HG03432 (cell line): ENCODE results near the gene CFAP251.
"Not testable (repeated sequence)": the region's sequence is repeated elsewhere in the genome, so short reads cannot be mapped to it uniquely, and the experiment has no call there.

ENCODE experiments used
- ATAC-seq: cut with Tn5 transposase; IDR thresholded peaks from one replicate; pipeline ENCODE4 v1.9.1; 2021; ENCODE audit warnings: mild to moderate bottlenecking, moderate library complexity; ENCODE audit not compliant: unreplicated experiment

The CFAP251 gene

DNA sequence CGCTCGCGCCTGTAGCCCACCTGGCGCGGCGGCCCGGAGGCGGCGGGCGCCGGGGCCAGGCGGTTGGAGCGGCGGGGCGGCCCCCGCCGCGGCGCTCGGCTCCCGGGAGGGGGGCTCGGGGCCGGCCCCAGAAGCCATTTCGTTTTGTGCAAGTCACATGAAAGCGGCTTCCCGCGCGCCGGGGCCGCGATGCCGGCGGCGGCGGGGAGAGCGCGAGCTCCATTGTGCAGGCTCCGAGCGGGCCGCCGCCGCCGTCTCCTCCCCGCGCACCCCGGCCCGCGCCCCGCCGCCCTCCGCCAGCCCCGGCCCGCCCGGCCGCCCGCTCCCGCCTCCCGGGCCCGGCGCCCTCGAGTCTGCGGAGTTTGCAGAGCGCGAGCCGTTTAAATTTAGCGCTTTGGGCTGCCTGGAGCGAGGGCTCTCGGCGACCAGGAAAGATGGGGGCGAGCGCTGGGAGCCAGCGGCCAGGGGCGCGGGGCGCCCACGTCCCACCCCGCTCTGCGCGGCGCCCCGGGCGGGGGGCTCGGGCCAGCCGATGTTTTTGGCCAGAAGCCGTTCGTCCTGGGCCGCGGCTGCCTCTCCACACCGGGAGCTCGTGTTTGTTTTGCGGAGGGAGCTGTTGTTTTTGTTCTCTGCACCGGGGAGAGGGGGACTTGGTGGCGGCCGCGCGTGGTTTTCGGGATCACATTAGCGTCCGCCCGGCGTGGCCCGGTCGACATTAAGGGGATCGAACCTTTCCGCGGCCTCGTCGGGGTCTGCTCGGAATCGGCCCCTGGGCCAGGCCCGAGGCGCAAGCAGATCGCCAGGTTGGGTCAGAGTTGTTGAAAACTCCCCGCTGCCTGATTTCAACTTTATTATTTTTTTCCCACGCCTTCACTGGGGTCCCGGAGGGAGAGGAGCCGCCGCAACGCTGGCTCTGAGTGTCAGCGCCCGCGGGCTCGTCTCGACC is 104.3 kb downstream of the CFAP251 start:
- no peak for ATAC-seq

DNA sequence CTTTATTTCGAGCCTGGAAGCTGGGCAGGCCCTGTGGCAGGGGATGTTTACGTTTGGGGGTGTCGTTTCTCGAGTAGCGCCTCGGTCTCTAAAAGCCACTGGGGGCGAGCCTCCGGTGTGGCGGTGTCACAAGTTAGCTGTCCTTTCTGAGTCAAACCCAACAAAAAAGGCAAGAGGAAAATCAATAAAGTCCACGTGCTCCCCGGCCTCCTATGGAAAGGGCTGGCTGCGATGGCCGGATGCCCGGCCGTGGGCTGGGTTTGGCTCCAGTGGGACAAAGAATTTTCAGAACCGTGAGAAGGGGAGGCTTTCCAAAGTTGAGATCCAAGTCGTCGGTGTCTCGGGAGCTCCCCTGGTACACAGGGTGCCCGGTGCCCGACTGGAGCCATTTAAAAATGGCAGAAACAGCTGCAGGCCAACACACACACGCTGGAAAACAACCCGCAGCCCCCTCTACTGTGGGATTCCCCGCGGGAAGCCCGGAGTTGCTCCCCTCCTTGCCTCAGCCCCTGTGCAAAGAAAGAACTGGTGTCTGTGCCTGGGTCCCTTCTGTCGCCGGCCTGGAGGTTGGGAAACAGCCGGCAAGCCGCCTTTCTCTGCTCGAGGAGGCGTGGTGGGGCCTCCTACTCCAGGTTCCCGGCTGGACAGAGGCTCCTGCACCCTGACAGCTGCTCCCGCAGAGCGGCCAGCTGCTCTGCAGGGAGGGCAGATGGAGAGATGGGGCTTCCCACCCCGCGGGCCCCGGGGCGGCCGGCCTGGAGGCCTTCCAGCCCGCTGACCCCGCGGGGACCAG is 105.1 kb downstream of the CFAP251 start:
- no peak for ATAC-seq

DNA sequence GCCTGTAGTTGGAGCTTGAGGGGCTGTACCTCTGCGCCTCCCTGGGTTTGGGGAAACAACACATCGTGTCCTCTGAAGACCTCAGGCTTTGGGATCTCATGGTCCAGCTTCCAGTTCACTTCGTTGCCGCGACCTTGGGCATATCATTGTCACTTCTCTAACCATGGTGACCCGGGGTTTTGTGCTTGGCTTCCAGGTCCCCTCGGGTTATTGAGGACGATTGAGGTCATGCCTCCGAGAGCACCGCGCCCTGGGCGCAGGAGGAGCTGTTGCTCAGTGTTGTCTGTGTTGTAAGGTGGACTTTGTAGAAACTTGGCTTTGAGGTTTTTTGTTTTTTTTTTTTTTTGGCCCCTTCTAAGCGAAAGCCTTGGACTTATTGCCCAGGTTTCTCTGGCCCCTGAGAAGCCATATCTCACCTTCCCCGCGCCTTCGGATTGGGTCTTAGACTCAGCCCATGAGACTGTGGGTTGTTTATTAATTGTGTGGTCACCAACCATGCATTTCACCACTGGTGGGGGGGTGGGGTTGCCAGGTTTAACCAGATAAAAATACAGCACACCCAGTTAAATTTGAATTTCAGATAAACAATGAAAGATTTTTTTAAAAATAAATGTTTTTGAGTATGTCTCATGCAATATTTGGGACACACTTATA is 105.9 kb downstream of the CFAP251 start:
- no peak for ATAC-seq

DNA sequence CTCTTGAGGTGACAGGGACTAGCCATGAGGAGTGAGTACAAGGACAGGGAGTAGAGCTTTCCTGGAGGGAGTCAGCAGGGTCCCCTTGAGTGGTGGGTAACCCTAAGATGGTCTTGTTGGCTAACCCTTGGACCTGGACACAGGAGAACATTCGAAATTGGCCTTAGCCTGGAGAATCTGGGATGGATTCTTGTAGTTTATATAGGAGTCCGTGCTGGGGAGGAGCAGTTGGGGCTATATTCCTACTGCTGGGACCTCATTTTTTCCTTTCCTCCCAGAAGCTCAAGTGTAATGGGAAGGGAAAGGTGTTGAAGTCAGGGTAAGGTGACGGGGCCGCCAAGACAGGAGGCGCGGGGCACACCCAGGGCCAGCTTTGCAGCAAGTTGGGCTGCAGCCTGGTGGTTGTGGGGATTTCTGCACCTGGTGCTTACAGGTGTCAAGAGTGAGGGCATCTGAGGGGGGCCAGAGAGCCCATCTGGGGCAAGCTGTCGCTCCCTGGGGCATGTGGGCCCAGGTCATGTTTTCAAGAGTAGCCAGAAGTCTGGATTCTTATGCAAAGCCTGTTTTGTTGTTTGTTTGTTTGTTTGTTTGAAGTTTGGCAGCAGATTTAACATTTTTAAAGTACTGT is 108.4 kb downstream of the CFAP251 start:
- ATAC-seq = no peak

DNA sequence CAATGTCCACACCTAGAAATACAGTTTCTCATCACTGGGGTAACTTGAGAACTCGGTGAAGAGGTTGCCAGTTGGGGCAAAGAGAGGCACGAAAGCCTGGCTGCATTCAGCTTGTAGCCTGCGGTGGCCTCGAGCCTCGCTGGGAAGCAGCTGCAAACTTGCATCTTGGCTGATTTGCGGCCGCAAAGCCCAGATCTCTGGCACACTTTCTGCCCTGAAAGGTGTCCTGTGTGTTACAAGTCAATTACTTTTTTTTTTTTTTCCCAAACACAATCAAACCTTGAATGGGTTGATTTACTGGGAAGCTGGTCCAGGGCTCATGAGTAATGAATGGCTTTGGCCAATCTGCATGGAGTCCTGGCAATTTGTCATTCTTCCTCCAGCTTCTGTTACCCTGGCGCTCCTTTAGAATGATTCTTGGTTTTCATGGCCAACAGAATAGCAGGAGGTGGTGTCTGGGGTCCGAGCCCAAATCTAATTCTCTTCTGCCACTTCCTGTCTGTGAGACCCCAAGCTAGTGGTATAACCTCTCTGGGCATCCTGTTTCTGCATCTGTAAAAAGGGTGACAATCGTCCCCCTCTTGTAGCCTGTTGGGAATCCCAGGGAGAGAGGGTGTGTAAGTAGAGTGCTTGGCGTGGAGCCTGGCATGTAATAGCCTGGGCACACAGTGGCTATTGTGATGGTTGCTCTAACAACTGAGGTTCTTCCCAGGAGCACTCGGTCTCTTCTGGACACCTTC is 109.9 kb downstream of the CFAP251 start:
- no peak for ATAC-seq

DNA sequence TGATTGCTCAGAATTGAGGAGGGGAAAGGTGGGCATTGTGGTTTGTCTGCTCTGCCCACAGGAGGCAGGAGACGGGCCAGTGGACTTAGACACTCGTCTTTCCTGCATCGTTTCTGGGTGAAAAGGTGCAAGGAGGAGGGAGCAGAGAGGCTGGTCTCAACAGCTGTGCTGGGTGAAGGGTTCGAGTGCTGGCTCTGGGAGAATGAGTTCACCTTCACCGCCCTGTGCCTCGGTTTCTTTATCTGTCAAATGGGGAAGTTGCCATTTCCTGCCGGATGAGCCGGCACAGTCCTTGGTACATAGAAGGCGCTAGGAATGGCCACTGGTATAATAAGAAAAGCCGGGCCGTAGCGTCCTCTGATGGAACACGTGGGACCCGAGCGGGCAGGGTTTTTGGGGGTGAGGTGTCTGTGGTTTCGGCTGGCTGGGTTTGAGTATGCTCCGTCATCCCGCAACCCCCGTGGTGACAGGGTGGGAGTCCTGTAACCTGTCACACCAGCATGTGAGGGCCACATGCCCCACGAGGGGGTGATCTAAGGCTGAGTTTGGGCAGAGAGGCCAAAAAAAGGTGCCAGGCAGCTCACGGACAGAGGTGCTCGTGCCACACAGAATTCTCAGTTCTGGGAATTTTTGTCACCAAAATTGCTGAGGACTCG is 110.6 kb downstream of the CFAP251 start:
- peak; percentile 54 for ATAC-seq

DNA sequence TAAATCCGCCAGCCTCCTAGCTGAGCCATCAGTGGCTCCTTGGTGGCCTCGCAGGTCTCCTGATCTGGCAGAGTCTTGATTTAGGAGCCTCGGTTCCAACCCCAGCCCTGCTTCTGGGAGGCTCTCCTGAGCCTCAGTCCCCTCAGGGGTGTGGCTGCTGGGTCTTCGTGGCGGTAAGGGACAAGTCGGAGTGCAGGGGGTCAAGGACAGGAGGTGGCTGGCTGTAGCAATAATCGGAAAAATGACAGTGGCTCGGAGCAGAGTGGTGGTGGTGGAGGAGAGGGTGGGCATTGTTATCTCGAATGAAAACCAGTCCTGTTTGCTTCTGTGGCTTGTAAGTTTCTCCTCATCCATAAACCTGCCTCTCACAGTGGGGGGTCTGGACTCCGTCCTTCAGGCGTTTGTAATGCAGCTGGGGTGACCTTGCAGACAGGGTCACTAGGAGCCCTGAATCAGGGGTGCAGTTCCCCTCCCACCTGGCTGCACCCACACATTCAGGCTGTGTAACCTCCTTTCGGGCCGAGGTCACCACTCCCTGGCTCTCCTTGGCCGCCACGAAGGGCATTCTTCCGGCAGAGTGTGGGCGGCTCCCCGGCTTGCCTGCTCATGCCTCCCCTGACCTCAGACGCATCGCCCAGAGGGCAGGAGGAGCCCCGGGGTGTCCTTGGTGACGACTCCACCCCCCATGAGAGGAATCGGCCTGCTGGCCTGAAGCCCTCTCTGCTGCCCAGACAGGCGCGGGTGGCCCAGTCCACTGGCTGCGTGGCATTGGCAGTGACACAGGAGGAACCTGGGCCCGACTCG is 111.4 kb downstream of the CFAP251 start:
- no peak for ATAC-seq

DNA sequence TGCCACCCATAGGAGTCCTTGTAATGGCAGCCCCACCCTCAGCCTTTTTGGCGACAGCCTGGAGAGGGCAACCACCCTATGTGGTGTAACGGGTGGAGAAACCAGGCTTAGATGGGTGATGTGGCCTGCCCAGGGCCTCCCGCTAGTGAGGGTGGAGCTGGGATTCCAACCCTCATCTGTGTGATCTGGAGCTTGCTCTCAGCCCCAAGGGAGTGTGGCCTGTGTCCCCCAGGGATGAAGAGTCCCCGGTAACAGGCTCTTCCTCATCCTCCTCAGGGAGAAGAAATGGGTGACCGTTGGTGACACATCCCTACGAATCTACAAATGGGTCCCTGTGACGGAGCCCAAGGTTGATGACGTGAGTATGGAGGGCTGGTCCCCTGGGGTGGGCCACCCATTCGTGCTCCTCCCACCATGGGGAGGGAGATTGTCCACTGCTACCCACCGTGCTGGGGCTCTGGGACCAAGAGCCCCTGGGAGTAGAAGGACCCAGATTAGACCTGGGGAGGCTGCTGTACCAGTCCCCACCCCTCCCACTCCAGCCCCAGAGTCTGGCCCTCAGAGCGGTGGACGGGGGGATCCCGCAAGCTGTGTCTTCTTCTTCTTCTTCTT is 112.1 kb downstream of the CFAP251 start:
- ATAC-seq = no peak

DNA sequence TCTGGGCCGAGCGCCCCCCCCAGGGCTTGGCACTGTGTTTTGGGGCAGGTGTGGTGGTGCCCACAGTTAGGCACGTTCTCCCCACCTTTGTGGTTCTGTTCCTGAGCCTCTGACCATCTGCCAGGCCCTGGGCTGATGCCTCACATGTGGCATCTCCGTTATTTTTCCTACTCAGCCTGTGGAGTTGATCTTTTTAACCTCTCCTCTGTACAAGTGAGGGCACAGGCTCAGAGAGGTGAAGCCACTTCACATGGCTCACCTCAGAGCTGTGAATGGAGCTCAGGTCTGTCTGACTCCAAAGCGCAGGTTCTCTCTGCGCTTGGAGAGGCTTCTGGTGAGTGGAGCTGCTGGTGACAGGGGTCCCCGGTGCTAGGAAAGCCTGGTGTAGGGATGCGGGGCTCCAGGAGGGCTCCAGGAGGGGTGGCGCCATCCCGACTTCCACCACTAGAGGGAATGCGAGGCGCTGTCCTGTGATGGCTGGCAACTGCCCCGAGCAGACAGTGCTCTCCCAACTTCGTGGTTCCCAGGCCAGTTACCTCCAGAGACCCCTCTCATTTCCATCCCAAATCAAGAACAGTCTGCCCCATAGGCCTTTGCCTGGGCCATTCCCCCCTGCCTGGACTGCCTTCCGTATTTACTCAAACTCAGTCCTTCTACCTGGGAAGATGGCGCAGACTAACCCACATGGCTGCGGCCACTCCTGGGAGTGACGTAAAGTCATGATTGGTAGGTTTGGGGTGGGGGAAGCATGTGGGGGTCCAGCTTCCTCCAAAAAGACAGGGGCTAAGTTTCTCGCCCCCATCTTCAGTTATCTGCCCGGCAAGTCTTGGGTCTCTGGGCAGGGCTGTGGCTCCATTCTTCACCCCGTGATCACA is 113.2 kb downstream of the CFAP251 start:
- ATAC-seq = no peak

DNA sequence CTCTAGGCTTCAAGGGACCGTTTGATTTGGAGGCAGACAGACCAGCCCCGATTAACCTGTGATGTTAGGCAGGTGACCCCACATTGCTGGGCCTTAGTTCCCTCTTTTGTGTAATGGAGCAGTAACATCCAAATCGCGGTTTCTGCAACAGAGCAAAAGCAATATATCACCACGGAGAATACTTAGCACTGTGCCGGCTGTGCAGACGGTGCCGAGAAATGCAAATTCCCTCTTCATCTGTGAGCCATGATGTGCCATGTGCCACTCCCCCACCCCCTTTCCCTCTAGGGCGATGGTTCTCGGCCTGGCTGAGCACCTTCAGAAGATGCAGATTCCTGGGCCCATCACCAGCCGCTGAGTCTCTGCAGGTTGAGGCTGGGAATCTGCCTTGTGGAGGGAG is 114.2 kb downstream of the CFAP251 start:
- ATAC-seq = no peak

DNA sequence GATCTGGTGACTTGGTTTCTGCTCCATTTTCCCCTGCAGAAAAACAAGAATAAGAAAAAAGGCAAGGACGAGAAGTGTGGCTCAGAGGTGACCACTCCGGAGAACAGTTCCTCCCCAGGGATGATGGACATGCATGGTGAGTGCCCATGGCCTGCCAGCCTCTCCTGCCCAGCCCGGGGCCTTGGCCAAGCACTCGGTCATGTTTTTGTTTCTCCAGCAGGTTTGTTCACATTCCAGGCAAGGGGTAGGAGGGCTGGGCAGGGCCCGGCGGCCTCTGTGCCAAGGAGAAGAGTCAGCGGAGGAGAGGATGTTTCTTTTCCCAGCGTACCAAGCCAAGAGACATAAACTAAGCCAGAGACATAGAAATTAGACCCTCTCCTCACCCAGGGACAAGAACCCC is 116.9 kb downstream of the CFAP251 start:
- no peak for ATAC-seq

DNA sequence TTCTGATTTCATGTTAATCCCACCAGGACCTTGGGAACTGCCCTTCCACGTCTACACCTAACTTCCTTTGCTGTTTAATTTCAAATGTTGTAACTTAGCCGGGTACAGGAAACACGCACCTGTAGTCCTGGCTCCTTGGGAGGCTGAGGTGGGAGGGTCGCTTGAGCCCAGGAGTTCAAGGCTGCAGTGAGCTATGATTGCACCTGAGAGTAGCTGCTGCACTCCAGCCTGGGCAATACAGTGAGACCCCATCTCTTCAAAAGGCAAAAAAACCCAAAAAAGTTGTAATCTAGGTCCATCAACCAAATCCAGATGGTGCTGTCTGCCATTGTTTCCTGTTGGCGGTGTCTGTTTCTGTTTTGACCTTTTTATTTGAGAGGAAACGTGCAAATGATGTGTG is 117.8 kb downstream of the CFAP251 start:
- ATAC-seq = no peak

DNA sequence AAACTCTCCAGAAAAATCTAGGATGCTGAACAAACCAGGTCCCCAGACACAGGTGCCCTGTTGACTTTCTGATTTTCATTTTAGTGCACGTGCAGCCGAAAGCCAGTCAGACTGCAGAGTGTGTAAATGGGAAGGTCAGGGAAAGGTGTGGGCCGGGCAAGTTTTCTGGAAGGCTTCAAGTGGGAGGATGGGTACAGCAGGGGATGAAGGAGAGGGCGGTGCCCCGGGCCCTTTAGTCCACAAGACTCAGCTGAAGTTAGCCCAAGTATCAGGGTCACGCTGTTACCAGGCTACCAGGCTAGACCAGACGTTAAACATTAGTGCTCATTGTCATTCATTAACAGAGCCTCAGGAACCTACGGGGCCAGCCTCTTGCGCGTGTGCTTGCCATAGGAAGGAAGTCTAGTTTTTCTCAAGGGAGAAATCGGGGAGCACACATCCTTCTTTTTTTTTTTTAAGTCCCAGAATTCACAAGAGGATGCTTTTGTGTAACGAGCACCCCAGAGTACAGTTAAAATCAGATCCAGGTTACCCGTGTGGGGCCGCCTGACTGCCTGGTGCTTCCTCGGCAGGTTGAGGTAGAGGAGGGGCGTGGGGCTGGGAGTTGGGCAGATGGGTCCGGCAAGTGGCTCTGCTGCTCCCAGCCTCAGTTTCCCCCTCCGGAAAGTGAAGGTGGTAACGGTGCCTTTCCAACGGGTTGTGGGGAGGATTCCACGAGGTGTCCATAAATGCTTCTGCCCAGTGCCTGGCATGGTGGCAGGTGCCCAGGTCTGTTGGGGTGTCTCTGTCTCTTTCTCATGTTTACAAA is 122.4 kb downstream of the CFAP251 start:
- ATAC-seq = no peak

DNA sequence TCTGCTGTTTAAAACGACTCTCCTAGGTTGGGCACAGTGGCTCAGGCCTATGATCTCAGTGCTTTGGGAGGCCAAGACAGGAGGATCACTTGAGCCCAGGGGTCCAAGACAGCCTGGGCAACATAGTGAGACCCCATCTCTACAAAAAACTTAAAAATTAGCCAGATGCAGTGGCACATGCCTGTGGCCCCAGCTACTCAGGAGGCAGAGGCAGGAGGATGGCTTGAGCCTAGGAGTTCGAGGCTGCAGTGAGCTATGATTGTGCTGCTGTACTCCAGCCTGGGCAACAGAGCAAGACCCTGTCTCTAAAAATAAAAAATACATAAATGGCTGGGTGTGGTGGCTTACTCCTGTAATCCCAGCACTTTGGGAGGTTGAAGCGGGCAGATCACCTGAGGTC is 123.1 kb downstream of the CFAP251 start:
- not testable (repeated sequence) for ATAC-seq

DNA sequence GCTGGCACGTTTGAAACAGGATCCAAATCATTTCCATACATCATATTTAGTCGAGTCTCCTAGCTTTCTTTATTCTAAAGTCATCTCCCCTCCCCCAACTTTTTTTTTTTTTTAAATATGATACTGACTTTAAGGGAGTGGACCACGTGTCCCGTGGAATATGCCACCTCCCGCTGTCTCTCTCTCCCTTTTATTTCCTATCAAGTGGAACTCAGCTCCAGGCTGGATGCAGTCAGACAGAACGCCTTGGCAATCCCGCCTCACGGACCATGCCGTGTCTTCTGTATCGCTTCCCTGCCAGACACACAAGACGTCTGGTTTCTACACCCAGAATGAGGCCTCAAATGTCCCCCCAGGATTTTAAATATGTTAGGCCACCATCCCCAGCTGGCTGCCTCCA is 124.5 kb downstream of the CFAP251 start:
- ATAC-seq = no peak

DNA sequence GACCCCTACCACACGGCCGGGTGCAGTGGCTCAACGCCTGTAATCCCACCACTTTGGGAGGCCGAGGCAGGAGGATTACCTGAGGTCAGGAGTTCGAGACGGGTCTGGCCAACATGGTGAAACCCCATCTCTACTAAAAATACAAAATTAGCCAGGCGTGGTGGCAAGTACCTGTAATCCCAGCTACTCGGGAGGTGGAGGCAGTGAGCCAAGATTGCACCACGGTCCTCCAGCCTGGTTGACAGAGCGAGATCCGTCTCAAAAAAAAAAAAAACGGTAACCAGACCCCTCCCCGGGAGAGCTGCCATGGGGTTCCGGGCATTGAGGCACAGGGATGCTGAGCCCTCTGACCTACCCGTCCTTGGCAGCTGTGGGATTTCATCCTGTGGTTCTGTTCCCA is 125.1 kb downstream of the CFAP251 start:
- no peak for ATAC-seq

DNA sequence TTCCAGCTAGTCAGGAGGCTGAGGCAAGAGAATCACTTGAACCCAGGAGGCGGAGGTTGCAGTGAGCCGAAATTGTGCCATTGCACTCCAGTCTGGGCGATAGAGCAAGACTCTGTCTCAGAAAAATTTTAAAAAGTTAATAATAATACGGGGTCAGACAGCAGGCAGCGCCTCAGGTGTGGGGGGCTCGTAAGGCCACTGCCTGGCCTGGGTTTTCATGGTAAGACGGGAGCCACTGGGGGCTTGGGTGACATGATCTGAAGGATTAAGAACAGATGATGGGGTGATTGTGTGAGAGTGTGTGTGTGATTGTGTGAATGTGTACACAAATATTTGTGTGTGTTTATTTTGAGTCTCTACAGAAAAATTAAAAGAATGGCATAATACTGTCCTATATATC is 126.9 kb downstream of the CFAP251 start:
- ATAC-seq = no peak
